Measurements from ENCODE around the gene LEFTY1.

Gene LEFTY1

DNA sequence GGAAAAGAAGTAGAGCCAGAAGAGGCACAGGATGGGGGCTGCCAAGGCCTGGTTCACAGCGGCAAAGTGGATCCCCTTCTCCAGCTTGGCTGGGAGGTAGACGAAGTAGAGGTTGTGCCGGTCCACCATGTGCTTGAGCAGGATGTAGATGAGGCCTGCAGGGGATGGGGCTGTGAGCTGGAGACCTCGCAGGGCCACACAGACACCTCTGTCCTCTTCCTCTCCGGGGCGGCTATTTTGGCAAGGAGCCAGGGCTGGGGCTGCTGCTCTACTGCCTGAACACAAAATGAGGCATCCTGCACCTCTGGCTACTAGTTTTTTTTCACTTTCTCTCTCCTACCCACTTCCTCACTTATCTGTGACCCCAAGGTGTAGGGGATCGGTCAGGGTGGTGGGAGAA is 39.0 kb downstream of the LEFTY1 start:
- no peak overlapping the region for H3K9ac ChIP-seq (ENCODE audit: low read length)

DNA sequence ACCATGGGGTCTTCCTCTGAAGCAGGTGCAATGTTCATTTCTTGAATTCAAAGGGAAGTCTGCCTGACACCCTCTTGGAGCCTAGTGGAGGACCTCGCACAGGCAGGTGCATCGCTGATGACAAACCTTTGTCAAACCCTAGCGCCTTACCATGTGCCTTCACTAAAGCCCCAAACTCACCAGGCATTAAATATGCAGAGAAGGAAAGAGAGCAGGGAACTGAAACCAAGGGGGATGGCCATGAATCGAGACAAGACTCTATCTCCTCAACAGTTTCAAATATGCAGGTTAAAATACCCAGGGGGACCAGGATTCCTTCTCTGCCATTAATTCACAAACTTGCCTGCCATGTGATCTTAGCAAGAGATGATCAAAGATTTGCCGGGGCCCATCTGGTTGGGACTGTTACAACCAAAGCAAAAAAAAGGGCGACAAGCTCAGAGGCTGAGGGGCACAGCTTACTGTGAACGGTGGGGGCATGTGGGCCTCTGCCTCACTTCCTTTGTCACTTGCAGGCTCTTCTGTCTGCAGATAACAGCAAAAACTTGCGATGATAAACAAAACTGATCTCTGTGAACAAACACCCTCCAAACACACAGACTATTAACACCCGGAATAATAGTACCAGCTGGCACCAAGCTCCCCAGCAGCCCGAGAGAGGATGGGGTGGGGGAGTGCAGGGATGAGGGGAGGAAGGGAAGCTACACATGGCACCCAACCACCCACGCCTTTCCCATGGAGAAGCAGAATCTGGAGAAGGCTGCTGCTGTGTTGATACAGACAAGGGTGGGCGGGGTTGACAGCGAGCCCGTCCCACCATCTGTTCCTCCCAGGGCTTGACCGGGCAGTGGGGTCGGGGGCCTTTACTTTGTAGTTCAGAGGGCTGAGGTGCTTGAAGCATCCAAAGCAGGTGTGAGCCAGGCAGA is 40.7 kb downstream of the LEFTY1 start:
- H3K4me3 ChIP-seq (ENCODE audit: low read depth in 1 of 2, low read length in 2 of 2): no peak overlapping the region
- no peaks in the 10 kb centered on the region for H3K9me3 ChIP-seq (ENCODE audit: low read length)
- H3K36me3 ChIP-seq (ENCODE audit: insufficient read depth, low read length): peaks cover 59% of the 10 kb centered on the region
- no peaks in the 10 kb centered on the region for H3K27me3 ChIP-seq (ENCODE audit: control insufficient read depth in 1 of 2, insufficient read depth in 2 of 2, low read length in 2 of 2)
- H3K27ac ChIP-seq (ENCODE audit: low read depth, low read length): no peak overlapping the region
- peaks cover 21% of the 10 kb centered on the region for H3K4me1 ChIP-seq (ENCODE audit: insufficient read depth, low read length)
- no peak overlapping the region for H3K9ac ChIP-seq (ENCODE audit: low read length)

More for the DNA sequence above, 39.0 kb downstream of the LEFTY1 start:
- Histone ChIP-seq H3K4me3 (ENCODE audit: low read depth in 1 of 2, low read length in 2 of 2) (no peak overlapping the region), H3K27ac (ENCODE audit: low read depth, low read length) (no peak overlapping the region), H3K27me3 (ENCODE audit: control insufficient read depth in 1 of 2, insufficient read depth in 2 of 2, low read length in 2 of 2) (no peaks in the 10 kb centered on the region), H3K4me1 (ENCODE audit: insufficient read depth, low read length) (peaks cover 21% of the 10 kb centered on the region), H3K9me3 (ENCODE audit: low read length) (no peaks in the 10 kb centered on the region), H3K36me3 (ENCODE audit: insufficient read depth, low read length) (peaks cover 70% of the 10 kb centered on the region)

DNA sequence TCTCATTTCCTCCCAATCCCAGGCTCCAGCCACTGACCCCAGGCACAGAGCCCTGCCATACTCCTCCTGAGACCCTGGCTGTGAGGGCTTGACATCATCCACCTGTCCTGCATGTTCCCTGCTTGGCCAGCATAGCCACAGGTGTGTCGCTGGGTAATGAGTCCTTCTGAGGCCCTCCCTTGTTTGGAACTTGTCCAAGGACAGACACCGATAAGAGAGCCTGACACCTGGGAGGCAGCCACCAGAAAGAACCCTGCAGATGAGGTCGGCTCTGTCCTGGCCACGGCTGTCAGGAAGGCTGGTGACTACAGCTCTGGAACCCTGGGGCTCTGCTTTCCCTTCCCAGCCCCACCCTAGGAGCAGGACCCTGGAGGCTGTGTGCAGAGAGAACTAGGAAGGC is 41.3 kb downstream of the LEFTY1 start:
- Histone ChIP-seq H3K27me3 (ENCODE audit: control insufficient read depth in 1 of 2, insufficient read depth in 2 of 2, low read length in 2 of 2) (no peaks in the 10 kb centered on the region), H3K27ac (ENCODE audit: low read depth, low read length) (no peak overlapping the region), H3K9me3 (ENCODE audit: low read length) (no peaks in the 10 kb centered on the region), H3K9ac (ENCODE audit: low read length) (no peak overlapping the region), H3K4me3 (ENCODE audit: low read depth in 1 of 2, low read length in 2 of 2) (no peak overlapping the region), H3K4me1 (ENCODE audit: insufficient read depth, low read length) (peaks cover 21% of the 10 kb centered on the region), H3K36me3 (ENCODE audit: insufficient read depth, low read length) (peaks cover 55% of the 10 kb centered on the region)

DNA sequence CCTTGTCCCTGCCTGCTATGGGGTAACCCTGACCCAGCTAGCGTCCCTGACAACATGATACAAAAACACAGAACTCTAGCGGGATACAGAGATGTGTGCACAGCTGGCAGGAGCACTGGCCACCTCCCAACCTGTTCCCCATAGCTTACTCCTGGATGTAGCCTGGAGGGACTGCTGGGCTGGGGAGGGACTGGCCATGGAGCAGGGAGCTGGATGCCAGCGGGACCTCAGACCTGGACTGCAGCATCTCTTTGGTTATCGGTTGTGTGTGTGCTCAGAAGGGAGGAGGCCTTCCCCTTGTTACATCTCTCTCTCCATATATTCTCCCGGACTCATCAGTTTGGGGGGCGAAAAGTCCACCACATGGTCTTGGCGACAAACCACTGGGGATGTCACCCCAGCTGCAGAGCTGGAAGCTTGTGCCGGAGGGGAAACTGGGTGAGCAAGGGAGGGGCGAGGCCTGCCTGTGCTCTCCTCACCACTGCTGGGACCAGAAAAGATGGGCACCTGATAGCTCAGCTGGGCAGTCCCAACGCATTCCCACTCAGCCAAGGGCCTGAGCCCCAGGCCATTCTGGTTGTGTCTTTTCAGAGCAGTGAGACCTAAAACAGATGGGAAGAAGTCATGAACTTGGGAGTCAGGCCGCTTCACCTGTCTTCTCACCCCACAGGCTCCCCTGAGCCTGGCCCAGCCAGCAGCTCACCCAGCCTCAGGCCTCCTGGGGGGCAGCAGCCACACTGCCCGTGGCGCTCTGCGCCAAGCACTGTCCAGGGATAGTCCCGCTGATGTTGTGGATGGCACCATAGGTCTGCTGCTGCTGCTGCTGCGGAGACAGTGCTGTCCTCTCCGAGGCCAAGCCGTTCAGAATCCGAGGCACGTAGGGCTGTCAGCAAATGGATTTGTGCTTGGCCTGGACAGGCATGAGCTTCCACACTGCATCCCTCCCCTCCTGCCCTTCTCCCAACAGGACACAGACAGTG is 42.3 kb downstream of the LEFTY1 start:
- H3K4me3 ChIP-seq (ENCODE audit: low read depth in 1 of 2, low read length in 2 of 2): no peak overlapping the region
- no peaks in the 10 kb centered on the region for H3K9me3 ChIP-seq (ENCODE audit: low read length)
- no peak overlapping the region for H3K9ac ChIP-seq (ENCODE audit: low read length)
- H3K27me3 ChIP-seq (ENCODE audit: control insufficient read depth in 1 of 2, insufficient read depth in 2 of 2, low read length in 2 of 2): no peaks in the 10 kb centered on the region
- H3K36me3 ChIP-seq (ENCODE audit: insufficient read depth, low read length): peaks cover 56% of the 10 kb centered on the region
- H3K27ac ChIP-seq (ENCODE audit: low read depth, low read length): no peak overlapping the region
- H3K4me1 ChIP-seq (ENCODE audit: insufficient read depth, low read length): peaks cover 21% of the 10 kb centered on the region

DNA sequence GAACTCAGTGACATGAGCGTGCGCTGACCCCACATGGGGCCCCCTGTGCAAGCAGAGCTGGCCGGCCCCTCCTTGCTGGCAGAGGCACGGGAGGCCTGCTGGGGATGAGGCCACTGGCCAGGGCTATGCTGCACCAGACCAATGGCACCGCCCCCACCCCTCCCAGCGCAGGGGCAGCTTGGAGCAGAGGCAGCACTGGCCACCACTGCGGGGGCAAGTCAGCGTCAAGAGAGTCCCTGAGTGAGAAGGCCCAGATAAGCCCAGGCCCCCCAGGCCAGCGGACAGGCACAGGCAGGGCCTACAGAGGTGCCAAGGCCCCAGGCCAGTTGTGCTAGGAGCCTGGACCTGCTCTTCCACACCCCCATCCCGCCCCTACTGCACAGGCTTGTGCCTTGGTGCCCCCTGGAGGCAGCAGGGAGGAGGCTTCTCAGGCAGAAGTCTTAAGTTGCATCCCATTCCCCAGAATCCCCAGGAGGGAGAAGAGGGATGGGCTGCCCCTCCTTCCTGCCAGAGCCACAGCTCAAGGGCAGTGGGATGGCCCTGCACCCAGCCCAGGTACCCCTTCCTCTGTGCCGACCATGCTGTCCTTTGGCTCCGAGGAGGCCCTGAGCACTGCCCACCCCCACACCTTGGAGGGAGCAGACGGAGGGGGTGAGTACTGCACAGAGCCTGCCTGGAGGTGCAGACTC is 43.2 kb downstream of the LEFTY1 start:
- Histone ChIP-seq H3K27me3 (ENCODE audit: control insufficient read depth in 1 of 2, insufficient read depth in 2 of 2, low read length in 2 of 2) (no peaks in the 10 kb centered on the region), H3K4me3 (ENCODE audit: low read depth in 1 of 2, low read length in 2 of 2) (no peak overlapping the region), H3K27ac (ENCODE audit: low read depth, low read length) (peak overlapping the region; percentile 61), H3K9me3 (ENCODE audit: low read length) (no peaks in the 10 kb centered on the region), H3K36me3 (ENCODE audit: insufficient read depth, low read length) (peaks cover 56% of the 10 kb centered on the region), H3K9ac (ENCODE audit: low read length) (no peak overlapping the region), H3K4me1 (ENCODE audit: insufficient read depth, low read length) (peaks cover 21% of the 10 kb centered on the region)

DNA sequence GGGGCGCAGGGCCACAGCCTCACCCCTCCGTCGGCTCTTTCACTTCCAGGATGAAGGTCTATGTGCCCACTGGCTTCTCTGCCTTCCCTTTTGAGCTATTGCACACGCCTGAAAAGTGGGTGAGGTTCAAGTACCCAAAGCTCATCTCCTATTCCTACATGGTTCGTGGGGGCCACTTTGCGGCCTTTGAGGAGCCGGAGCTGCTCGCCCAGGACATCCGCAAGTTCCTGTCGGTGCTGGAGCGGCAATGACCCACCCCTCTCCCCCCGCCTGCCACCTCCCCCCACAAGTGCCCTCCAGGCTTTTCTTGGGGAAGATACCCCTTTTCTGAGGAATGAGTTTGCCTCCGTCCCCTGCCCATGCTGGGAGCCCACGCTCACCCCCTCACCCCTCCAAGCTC is 43.8 kb downstream of the LEFTY1 start:
- Histone ChIP-seq H3K4me3 (ENCODE audit: low read depth in 1 of 2, low read length in 2 of 2) (no peak overlapping the region), H3K4me1 (ENCODE audit: insufficient read depth, low read length) (peaks cover 18% of the 10 kb centered on the region), H3K9me3 (ENCODE audit: low read length) (no peaks in the 10 kb centered on the region), H3K27me3 (ENCODE audit: control insufficient read depth in 1 of 2, insufficient read depth in 2 of 2, low read length in 2 of 2) (no peaks in the 10 kb centered on the region), H3K27ac (ENCODE audit: low read depth, low read length) (peak overlapping the region; percentile 61), H3K36me3 (ENCODE audit: insufficient read depth, low read length) (peaks cover 60% of the 10 kb centered on the region), H3K9ac (ENCODE audit: low read length) (no peak overlapping the region)

DNA sequence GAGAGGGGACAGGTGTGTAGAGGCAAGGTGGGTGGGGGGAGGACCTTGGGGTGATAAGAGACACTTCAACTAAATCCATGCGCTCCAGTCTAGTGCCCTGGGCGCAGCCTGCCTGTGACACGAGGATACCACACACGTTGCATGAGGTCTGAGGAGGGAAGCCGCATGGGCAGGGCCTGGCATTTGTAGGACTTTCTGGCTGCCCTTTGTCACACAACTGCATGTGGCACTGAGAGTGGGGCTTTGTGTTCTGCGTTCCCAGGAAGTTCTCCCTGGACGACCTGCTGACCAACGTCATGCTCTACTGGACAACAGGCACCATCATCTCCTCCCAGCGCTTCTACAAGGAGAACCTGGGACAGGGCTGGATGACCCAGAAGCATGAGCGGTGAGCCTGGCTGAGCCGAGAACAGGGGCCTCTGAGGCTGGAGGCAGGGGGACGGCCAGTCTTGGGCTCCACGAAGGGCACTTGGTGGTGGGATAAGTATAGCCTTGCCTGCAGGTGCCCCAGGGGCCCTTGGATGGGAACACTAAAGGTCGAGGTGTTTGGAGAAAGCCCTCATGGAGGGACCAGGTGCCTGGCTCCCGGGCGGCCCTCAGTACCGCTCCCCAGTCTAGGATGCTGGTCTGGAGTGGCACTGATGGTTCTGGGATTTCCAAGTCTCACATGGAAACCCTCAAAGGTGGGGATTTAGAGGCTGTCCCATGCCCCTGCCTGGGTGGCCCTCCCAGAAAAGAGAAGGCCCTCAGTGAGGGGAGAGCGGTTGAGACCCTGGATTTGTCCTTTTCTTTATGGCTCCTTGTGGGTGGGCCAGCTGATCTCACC is 44.5 kb downstream of the LEFTY1 start:
- H3K9ac ChIP-seq (ENCODE audit: low read length): no peak overlapping the region
- no peak overlapping the region for H3K4me3 ChIP-seq (ENCODE audit: low read depth in 1 of 2, low read length in 2 of 2)
- no peak overlapping the region for H3K27ac ChIP-seq (ENCODE audit: low read depth, low read length)
- H3K4me1 ChIP-seq (ENCODE audit: insufficient read depth, low read length): peaks cover 12% of the 10 kb centered on the region
- H3K27me3 ChIP-seq (ENCODE audit: control insufficient read depth in 1 of 2, insufficient read depth in 2 of 2, low read length in 2 of 2): no peaks in the 10 kb centered on the region
- peaks cover 60% of the 10 kb centered on the region for H3K36me3 ChIP-seq (ENCODE audit: insufficient read depth, low read length)
- no peaks in the 10 kb centered on the region for H3K9me3 ChIP-seq (ENCODE audit: low read length)

DNA sequence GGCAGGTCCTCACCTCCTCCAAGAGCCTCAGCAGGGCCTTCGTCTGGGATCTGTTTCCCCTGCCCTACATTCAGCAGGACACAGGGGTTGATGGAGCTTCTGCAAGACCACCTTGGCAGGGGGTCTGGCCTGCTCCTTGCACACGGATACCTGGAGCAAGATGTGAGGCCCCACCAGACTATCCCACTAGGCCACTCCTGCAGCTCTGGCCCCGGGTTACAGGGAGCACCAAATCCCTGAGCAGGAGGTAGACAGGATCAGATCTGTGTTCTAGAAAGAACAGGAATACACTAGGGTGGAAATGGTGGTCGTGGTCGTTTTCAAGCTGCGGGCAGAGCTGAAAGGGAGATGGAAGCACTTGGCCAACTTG is 45.5 kb downstream of the LEFTY1 start:
- no peak overlapping the region for H3K27ac ChIP-seq (ENCODE audit: low read depth, low read length)
- no peaks in the 10 kb centered on the region for H3K9me3 ChIP-seq (ENCODE audit: low read length)
- peaks cover 66% of the 10 kb centered on the region for H3K36me3 ChIP-seq (ENCODE audit: insufficient read depth, low read length)

DNA sequence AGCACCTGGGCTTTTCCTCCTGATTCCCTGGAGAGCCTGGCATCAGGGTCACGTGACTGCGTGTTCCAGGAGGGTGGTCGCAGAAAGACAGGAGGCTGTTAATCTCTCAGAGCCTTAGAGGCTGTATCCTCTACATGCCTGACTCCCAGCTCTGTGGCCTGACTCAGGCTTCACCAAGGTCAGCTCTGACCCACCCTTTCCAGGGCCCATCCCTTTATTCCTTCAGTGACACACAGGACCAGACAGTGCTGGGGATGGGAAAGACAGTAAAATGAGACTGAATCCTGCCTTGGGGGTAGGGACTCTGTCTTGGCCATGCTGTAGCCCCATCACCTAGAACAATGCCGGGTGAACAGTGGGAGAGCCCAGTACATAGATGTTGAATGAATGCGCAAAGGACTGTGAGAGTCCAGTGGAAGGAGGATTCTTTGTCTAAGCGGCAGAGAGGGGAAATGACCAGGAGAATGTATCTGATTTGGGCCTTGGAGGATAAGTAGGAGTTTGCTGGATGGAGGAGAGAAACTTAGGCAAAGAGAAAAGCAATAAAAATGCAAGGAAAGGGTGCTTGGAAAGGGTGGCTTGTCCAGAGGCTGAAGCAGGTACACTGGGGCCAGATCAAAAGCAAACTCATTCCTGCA is 46.0 kb downstream of the LEFTY1 start:
- Histone ChIP-seq H3K4me1 (ENCODE audit: insufficient read depth, low read length) (peaks cover 11% of the 10 kb centered on the region), H3K4me3 (ENCODE audit: low read depth in 1 of 2, low read length in 2 of 2) (no peak overlapping the region), H3K9ac (ENCODE audit: low read length) (no peak overlapping the region), H3K36me3 (ENCODE audit: insufficient read depth, low read length) (peaks cover 62% of the 10 kb centered on the region), H3K27me3 (ENCODE audit: control insufficient read depth in 1 of 2, insufficient read depth in 2 of 2, low read length in 2 of 2) (no peaks in the 10 kb centered on the region), H3K9me3 (ENCODE audit: low read length) (no peaks in the 10 kb centered on the region), H3K27ac (ENCODE audit: low read depth, low read length) (no peak overlapping the region)

More for the DNA sequence above, 45.5 kb downstream of the LEFTY1 start:
- H3K27me3 ChIP-seq (ENCODE audit: control insufficient read depth in 1 of 2, insufficient read depth in 2 of 2, low read length in 2 of 2): no peaks in the 10 kb centered on the region
- H3K4me3 ChIP-seq (ENCODE audit: low read depth in 1 of 2, low read length in 2 of 2): no peak overlapping the region
- no peak overlapping the region for H3K9ac ChIP-seq (ENCODE audit: low read length)
- peaks cover 11% of the 10 kb centered on the region for H3K4me1 ChIP-seq (ENCODE audit: insufficient read depth, low read length)

DNA sequence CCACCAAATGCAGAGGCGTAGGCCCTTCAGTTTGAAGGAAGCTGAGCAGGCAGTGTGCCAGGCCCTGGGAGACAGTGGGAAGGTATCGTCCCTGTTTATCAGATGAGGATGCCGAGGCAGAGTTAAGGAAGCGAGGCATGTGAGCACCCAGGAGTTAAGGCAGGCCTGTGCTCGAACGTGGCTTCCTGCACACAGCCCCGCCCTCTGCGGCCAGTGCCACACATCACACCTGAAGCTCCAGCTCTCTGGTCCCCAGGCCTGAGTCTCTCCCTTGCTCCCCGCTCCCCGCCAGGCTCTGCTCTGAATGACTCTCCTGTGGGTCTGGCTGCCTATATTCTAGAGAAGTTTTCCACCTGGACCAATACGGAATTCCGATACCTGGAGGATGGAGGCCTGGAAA is 46.9 kb downstream of the LEFTY1 start:
- Histone ChIP-seq H3K9ac (ENCODE audit: low read length) (no peak overlapping the region), H3K27me3 (ENCODE audit: control insufficient read depth in 1 of 2, insufficient read depth in 2 of 2, low read length in 2 of 2) (no peaks in the 10 kb centered on the region), H3K36me3 (ENCODE audit: insufficient read depth, low read length) (peaks cover 56% of the 10 kb centered on the region), H3K4me3 (ENCODE audit: low read depth in 1 of 2, low read length in 2 of 2) (no peak overlapping the region), H3K4me1 (ENCODE audit: insufficient read depth, low read length) (peaks cover 11% of the 10 kb centered on the region), H3K27ac (ENCODE audit: low read depth, low read length) (no peak overlapping the region), H3K9me3 (ENCODE audit: low read length) (no peaks in the 10 kb centered on the region)
